ENCODE measurements around the gene CIRBP.

DNA sequence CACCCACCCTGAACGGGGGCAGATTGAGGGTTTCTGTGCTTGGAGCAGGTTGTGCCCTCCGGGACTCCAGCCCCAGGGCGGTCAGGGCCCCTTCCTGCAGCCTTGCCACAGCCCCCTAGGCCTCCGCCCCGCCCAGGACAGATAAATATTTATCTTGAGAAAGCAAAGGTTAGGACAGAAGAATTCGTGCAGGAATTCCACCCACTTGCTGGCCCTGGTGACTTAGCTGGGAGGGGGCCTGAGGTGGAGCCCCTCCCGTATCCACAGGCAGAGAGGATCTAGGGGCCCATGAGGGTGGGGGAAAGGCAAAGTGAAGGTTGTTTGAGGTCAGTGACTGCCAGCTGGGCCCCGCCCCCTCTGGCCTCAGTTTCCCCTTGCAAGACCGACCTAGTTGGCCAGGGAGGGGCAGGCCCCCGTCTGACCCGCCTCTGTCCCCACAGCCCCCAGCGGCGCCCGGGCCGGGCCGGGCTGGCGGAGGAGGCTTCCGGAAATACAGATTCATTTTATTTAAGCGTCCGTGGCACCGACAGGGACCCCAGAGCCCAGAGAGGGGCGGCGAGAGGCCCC is 15.5 kb upstream of the CIRBP start:
- TF ChIP-seq, protein P1, sequence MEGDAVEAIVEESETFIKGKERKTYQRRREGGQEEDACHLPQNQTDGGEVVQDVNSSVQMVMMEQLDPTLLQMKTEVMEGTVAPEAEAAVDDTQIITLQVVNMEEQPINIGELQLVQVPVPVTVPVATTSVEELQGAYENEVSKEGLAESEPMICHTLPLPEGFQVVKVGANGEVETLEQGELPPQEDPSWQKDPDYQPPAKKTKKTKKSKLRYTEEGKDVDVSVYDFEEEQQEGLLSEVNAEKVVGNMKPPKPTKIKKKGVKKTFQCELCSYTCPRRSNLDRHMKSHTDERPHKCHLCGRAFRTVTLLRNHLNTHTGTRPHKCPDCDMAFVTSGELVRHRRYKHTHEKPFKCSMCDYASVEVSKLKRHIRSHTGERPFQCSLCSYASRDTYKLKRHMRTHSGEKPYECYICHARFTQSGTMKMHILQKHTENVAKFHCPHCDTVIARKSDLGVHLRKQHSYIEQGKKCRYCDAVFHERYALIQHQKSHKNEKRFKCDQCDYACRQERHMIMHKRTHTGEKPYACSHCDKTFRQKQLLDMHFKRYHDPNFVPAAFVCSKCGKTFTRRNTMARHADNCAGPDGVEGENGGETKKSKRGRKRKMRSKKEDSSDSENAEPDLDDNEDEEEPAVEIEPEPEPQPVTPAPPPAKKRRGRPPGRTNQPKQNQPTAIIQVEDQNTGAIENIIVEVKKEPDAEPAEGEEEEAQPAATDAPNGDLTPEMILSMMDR (IDR thresholded peaks at IDR 0.05), result no peak
- no peak for TF ChIP-seq POLR2A (IDR thresholded peaks at IDR 0.05)

Measured in vagina (tissue), 2 donors.